HG03095 (cell line): ENCODE results near the gene CREB5.

Source experiments
- ATAC-seq: cut with Tn5 transposase; IDR thresholded peaks from one replicate; pipeline ENCODE4 v1.9.1; 2021; ENCODE audit warnings: moderate library complexity; ENCODE audit not compliant: unreplicated experiment

The CREB5 gene

DNA sequence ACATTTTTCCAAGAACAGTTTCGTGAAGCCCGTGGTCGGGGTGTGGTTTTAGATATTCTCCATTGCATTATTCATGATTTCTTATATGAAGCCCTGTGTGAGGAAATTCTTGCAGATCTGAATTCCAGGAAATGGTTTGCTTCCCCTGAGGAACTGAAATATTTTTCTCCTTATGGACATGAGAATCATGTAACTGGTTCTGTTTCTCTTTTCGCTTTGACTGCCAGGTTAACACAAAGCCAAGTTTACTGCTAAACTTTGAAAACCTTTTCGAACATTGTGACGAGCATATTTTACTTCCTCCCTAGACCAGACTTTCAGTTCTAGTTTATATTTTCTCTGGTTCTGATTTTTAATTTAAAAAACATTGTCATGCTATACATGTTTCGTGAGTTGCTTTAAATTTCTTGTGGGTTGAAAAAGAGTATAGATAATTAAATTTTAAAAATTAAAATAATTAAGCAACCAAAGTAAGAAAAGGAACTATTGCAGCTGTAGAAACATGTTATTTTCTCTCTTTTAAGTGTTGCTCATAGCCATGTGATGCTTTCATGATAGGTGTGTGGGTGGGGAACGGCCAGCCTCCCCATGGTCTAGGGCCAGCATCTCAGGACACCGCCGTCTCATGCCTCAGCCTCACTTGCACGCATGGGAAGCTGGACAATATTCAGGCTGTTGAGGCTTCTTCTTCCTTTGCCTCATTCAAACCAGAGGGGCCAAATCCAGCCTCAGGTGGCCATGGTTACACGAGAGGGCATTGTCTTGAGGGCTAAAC is 97.1 kb downstream of the CREB5 start:
- peak; percentile 87 for ATAC-seq

DNA sequence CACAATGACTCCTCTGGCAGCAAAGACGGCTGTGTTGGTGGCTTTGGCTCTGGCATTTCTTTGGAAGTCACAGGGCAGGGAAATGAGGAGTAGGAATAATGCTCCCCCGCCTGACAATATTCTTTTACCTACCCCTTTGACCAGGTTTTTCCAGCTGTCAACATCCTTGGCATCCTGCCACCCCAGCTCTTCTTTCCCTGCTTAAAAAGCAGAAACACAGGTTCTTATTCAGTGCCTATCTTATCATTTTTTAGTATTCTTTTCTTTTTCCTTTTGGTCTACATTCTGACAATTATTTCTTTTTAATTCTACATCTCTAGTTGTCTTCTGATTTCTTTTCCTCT is 97.7 kb downstream of the CREB5 start:
- ATAC-seq, result no peak

DNA sequence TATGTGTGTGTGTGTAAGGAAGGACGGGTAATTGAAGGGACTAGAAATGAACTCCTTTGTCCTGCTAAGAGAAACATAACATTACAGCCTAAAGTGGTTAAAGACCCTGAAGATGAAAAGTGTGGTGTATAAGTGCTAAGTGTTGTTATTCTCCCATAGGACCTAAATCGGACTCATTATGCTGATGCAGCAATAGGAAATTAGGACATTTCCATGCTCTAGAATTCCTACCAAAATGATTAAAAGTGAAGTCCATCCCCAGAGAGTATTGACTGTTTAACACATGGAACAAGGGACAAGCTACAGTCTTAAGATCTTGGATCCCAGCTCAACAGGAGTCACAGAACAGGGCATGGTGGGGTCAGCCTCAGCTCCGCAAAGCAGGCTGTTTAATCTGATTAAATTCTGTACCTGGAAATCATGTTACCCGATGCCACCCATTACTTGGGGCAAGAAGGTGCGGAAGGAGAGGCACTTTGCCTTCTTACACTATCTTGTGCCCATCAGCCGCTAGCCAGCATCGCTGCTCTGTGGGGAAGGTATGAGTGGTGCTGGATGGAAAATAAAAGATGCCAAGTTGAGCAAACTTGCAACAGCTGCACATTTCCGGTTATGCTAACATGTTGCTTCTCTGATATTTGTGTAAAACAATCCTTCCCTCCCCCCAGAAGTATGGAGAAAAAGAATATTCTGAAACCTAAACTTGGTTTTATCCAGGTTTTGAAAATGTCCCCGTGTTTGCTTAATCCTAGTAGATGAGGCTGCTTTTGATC is 100.5 kb downstream of the CREB5 start:
- no peak for ATAC-seq

DNA sequence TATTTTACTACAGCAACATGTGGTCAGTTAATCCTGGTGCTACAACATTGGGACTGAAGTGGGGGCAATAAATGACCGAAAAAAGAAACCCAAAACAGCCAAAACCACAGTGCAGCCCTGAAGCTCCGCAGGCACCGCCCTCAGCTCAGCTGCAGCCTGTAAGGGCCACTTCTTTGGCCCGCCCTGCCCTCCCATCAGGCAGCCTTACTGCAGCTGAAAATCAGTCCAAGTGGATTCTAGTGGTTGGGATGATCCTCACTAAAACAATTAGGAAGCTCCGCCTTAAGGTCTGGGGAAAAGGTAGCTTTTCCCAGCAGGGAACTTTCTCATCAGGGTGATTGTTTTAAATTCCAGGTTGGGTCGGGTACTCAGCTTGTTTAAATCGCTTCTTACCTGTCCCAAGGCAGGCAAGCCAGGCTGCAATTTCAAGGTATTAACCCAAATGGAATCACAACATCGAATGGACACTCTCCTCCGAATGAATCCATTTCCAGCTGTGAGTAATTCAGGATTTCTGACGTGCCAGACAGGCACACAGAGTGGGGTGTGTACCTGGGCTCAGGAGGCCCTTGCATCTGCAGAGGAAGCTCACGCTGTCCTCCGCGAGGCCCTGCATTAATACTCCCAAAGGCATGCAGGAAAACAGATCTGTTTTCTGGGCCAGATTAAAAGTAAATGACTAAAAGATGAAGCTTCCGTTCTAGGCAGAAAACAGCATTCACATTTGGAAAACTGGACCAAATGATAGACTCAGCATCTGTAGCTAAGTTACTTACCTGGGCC is 104.3 kb downstream of the CREB5 start:
- ATAC-seq, result no peak

DNA sequence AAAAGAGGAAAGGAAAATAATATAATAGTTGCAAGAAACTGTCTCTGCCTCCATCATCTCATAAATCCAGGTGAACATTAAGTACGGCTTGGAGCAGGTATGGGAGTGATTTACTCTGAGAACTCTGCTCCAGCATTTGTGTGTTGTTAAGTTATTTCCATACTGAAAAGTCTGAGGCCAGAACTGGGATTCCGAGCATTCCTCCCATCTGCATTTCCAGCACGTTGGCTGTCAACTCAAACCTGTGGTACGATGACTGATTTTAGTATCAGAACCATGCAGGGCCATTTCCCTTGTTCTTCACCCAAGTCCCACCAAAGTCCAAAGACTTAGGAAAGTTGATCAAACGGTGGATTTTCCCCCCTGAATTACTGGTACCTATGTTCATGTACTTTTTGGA is 104.9 kb downstream of the CREB5 start:
- no peak for ATAC-seq

DNA sequence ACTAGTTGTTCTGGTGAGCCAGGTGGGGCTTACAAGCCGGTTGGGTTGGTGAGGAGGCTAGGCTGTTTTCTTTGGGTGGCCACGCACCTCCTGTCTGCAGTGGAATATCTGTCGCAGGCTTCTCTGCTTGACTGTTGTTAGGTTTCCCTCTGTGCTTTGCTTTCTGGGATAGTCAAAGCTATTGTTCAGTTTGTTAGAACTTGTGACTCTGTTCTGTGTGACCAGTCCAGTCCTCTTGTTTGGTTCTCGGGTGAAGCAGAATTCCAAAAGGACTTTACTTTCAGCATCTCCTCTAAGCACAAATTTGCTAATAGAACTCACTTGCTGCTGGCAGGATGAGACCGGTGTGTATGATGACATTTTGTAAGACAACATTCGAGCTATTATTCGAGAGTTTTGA is 105.3 kb downstream of the CREB5 start:
- ATAC-seq, result no peak

DNA sequence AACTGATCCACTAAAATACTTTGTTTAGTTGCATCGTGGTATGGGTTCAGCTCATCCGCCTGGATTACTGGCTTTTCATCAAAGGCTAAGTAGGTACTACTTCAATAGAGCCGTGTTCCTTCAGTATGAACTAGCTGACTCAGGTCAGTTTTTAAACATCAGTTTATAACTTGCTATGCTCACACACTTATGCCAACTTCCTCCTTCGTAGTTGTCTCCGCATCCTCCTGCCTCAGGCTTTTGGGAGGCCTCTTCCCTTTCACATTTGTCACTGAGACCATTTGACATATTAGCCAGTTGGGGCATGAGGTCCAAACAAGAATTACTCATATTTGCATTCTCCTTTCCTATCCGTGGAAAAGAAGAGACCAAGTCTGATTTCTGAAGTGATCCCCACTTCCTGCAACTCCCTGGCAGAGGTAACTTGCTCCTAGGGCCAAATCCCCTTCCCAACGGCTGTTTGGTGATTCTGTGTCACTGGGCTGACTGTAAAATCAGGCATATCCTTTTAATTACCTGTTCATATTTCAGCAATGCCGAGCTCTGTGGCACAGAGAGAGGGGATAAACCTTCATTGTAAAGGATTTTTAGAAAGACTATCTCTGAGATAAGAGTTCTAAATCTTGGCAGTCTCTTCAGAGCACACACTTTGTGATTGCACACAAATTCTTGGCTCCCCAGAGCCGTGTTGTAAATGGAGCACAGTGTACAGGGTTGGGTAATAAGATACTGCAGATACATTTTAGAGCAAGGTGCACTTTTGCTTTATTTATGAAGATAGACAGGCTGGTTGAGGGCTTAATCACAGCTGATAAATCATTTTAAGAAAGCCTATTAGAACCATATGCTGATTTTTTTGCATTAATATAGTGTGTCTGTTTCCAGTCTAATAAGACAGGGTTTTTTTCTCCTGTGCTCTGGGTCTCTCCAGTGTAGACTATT is 108.0 kb downstream of the CREB5 start:
- no peak for ATAC-seq

DNA sequence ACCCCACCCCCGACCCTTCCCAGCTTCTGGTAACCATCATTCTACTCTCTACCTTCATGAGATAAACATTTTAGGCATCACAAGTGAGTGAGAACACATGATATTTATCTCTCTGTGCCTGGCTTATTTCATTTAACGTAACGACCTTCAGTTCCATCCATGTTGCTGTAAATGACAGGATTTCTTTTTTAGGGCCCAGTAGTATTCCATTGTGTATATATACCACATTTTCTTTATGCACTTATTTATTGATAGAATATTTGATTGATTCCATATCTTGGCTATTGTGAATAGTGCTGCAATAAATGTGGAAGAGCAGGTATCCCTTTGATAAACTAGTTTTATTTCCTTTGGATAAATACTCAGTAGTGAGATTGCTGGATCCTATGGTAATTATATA is 112.7 kb downstream of the CREB5 start:
- no peak for ATAC-seq

DNA sequence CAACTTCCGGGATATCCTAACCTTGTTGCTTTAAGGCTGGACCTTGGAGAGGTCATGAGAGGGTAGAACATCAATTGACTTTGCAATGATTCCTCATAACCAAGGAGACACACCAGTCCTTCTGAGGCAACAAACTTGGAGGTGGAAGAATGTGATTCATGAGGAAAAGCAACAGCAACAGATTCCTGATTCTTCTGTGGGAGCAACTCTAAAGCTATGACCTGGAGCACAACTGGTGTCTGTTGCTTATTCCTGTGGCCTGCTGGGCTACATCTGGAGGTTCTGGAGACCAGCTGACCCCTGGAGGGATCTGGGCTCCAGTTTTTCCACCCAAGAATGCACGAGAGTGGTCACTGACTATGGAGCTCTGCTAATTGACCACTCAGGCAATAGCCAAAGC is 116.6 kb downstream of the CREB5 start:
- no peak for ATAC-seq

DNA sequence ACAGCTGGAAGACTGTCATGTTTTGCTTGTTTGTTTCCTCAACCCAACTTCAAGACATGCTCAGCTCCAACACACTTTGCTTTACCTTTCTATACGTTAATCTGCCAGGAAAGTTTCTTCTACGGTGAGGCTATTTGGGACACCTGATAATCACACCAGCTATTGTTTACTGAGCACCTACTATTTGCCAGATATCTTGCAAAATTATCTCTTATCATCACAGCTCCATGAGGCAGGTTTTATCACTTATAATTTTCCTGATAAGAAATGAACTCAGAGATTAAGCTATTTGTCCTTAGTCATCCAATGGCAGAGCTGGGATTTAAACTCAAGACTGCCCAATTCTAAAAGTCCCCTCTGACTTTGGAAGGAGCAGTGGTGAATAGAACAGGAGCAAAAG is 117.4 kb downstream of the CREB5 start:
- ATAC-seq, result no peak

DNA sequence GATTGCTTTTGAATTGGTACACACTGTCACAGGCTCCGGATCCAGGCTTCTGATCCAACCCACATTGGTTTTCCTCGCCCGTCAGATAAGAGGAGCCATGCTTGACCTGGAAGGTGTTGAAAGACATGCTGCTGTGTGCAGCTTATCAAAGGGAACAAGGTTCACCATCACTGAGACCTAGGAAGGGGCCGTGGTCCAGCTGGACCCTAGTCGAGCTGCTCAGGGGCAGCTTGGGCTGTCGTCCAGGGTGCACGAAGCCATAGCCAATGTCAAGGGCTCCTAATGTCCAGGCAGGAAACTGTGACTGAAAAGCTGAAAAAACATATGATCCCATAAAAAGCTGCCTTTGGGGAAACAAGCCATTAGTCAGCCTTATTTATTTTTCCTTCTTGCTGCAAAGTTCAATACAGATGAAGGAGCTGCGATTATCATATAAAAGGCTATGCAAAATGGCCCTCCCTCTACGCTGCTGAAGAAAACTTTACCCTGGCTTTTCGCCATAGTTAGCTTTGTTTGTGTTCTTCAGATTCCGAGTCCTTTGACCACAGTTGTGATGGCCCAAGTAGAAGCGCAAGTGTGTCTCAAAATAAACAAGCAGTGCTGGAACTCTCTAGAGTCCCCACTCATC is 118.0 kb downstream of the CREB5 start:
- ATAC-seq, result no peak

DNA sequence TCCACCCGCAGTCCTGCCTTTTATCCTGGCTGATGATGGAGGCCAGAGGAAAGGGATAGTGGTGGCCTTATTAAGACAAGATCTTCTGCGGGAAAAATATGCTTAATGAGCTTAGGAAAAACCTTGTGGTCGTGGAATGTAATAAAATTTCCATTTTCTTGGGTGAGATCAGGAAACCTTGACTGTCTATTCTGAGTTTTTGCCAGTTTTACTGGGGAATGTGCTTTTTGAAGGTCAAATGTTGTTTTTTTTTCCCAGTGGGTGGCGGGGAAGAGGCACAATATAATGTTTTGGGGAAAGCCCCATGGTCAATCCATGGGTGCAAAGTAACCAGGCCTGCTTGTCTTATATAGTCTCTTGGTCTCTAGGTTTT is 118.5 kb downstream of the CREB5 start:
- ATAC-seq, result no peak

DNA sequence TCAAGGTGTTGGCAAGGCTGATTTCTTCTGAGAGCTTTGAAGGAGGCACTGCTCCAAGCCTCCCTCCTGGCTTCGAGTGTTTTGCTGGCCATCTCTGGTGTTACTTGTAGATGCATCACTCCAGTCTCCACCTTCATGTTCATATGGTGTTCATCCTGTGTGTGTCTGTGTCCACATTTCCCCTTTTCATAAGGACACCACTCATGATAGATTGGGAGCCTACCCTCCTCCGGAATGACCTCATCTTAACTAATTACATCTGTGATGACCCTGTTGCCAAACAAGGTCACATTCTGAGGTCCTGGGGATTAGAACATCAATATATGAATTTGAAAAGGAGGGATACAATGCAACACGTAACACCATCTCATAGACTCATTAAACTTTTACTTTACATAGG is 119.0 kb downstream of the CREB5 start:
- ATAC-seq, result no peak

DNA sequence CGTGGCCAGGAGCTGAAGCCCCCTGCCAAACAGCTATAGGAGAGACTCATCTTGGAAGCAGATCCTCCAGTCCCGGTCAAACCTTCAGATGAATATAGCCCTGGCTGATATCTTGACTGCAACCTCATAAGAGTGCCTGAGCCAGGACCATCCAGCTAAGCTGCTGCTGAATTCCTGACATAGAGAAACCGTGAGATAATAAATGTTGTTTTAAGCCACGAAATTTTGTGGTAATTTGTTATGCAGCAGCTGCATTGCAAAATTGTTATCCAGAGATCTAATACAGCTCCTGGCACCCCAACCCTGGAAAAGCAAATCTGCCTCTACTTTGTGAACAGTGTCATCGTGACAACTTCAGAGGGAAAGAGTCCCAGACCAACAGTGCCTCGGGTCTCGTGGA is 119.9 kb downstream of the CREB5 start:
- ATAC-seq, result no peak

DNA sequence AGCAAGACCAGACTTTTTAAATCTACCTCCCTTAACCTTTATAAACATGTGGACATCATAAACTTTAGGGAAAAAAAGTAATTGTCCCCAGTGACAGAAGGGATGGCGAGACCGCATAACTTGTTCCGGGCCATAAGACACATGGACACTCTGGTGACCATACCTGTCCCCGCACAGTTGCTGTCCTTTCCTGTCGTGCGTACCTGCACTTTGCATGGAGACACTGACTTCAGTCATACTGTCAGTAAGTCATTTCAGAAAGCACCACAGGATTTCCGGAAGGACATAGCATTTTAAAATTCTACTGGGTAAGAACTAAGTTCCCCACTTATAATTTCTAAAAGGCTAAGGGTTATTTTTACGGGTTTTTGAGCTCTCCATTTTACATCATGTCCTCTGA is 120.9 kb downstream of the CREB5 start:
- ATAC-seq, result no peak

DNA sequence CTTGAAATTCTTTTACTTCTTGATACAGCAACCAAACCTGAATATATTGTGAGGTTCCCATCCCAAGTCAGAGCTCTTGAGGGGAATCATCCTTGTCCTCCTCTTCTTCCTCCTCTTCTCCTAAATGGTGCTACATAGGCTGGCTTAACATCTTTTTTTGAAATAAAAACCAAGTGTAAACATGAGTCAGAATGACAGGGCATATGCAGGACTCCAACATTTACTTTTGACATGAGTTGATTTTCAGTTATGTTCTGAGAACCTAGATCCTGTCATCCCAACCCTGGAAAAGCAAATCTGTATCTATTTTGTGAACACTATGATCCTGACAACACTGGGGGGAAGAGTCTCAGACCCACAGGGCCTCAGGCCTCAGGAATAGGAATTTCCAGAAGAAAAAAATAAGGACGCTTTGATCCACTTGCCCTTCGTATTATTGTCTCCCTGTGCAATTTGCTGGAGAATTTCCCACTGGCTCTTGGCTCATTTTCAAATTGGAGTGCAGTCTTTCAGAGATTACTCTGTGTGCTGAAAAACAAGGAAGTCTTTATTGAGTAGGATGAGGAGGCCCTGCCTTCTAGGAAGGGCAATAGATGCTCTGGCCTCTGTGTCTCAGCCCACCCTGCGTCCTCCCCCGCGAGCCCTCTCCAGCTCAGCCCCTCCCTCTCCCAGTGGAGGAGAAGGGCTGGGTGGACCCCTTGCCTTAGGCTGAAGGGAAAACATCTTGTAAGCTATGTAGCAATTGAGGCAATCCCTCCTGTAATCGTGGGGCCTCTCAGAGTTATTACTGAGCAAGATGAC is 121.6 kb downstream of the CREB5 start:
- no peak for ATAC-seq

DNA sequence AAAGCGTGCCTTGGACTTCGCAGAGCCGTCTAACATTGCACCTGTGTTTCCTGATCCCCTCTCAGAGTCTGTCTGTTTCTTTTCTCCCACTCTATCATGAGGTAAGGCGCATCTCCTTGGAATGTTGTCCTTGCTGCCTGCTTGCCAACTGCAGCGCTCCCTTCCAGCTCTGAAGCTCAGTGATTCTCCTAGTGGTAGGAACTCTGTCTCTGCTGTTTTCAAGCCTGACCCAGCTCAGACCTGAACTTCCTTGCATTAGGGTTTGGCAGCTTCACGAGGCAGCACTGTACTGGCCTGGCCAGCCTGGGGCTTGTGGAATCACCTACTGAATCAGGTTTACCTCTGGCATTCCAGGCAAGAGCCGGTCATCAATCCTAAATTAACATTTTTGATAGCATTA is 123.9 kb downstream of the CREB5 start:
- no peak for ATAC-seq

DNA sequence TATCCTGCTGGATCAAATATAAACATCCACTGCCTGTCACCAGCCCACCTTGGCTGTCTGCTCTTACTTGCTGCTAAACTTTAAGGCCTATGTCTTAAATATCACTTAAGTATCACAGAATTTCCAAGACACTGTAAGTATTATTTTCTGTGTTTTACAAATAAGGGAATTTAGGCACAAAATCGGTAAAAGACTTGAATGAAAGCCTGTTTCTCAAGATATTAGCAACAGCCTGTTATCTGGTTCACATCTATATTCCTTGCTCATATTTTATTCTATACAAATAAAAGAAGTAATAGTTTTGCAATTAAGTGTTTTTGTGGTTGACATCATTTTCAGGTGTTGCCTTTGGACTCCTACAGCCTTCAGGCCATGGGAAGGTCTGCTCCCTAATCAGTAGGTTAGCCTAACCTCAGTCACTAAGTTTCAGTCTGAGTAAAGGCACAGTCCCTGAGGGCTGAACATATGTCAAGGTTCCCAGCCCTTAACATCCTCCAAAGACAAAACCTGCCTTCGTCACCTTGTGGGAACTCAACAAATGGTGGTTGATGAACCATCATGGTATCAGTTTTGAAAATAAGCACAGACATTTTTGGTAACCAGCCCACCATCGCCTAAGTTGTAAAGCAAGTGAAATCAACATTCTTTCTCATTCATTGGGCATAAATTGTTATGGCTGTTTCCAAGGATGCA is 127.1 kb downstream of the CREB5 start:
- ATAC-seq, result peak; percentile 98

DNA sequence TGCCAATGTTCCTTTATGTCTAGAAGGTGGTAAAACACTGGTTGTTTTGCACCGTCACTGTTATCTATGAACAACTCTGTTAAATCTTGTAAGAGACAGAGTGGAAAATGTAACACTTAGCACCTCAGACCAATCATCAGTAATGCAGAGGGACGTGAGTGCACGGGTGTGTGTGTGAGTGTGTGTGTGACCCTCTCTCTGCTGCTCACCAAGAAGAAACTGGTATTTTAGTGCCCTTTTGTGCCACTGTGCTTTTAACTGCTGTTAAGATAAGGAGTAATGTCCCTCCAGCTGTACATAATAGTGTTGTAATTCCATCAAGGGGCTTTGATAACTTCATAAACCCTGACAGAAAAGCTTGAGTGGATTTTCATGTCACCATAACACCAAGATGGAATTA is 130.1 kb downstream of the CREB5 start:
- no peak for ATAC-seq
